Suppressor macrophage treated with lipopolysaccharide for 1 hour (primary cell): ENCODE results near the gene LRRN3.

Experiments
- DNase-seq, 3 donors: peaks; one replicate each; pipeline ENCODE4 v3.0.0-alpha.2; 2020 to 2022

LRRN3 gene

DNA sequence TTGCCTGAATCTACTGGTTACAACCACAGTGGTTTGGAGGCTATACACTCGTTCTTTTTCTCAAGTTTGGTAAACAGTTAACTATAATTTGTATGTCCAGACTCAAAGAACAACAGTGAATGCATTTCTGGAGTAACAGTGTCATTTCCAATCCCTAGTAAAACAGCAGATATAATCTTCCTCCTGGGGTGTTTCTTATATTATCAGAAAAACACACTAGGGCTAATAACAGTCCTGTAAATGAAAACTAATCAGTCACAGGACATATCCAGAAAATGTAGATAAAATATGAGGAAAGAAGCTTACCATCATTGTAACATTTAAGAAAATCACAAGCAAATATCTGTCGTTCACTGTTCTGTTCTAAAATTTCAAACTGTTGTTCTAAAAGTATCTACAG, 82.6 kb downstream of the LRRN3 start:
- DNase-seq = no peak

GRCh38 chr7:111173990-111174389, 83.1 kb downstream of the LRRN3 start:
- DNase-seq = no peak

- no peak for DNase-seq
Observed at GRCh38 chr7:111174510-111174909, 83.6 kb downstream of the LRRN3 start.
